ENCODE measurements around the gene ASPSCR1. TPM values are rescaled to one million over a fixed set of nuclear protein-coding genes. Genes with fewer than 3 reads are reported as not detected.

Gene ASPSCR1
- total and polyA plus RNA-seq, 2 of the 4 experiments (the other 2 are of a cell fraction): 7.2 to 17.2 TPM

DNA sequence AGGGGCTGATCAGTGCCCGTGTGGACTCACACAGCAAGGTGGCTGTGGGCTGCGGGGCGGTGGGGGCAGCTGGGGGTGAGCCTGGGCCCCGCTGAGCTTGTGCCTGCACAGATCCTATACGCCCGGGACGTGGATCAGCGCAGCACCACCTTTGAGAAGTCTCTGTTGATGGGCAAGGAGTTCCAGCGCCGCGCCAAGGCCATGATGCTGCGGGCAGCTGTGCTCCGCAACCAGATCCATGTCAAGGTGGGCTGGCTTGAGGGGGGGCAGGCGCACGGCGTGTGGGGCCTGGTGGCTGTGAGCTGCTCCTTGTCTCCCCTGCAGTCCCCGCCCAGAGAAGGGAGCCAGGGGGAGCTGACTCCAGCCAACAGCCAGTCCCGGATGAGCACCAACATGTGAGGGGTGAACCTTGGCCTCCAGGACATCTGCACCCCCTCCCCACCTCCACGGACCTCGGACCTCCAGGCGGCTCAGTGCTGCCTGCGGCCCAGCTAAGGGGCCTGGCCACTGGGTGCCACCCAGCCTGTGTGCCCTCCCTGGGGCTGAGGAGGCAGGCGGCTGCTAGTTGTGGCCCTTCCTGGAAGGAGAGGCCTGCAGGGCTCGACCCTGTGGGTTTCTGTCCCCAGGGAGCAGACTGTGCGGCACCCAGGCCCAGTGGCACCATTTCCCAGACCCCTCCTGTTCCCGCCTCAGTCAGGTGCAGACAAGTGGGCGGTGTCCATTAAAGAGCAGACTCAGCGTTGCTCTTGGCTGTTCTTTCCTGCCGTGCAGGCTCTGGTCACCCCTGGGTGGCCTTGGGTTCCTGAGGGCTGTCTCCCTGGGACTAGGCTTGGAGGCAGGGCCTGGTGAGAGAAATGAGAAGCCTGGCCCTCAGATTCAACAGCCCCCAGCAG is 79.5 kb downstream of the ASPSCR1 start:
- H4K20me1 ChIP-seq (ENCODE audit: insufficient read depth, low read length): peaks cover 4% of the 10 kb centered on the region
- peaks cover 6 to 29% of the 10 kb centered on the region in 2 experiments for H3K79me1 ChIP-seq (ENCODE audit: low read depth in 1 of 2, low read length in 2 of 2)
- no peak overlapping the region for H3K4ac ChIP-seq (ENCODE audit: low read depth, low read length)
- no peak overlapping the region for H2BK20ac ChIP-seq (ENCODE audit: low read depth, low read length)
- ATAC-seq (ENCODE audit: low read depth): 0 out of 2 replicates have a peak, but pooled peaks have one; percentile 5
- H3K4me2 ChIP-seq (ENCODE audit: low read depth, low read length): no peak overlapping the region
- H3K27ac ChIP-seq (ENCODE audit: insufficient read depth, low read length): no peak overlapping the region
- in situ Hi-C loops (cut with MboI; ENCODE audit: low sequenced_read_pairs) (no loop called here), dilution Hi-C loops (cut with HindIII; ENCODE audit: low sequenced_read_pairs, unreplicated experiment) (no loop called here), intact Hi-C loops (cut with micrococcal nuclease) (no loop called here)
- no peak overlapping the region for H2AFZ ChIP-seq (replicated peaks; ENCODE audit: low read length, poor library complexity)
- H3K18ac ChIP-seq (ENCODE audit: low read depth, low read length): no peak overlapping the region
- H2BK120ac ChIP-seq (ENCODE audit: low read depth, low read length): no peak overlapping the region
- no peak overlapping the region for H2BK15ac ChIP-seq (ENCODE audit: low read depth, low read length)
- H3K14ac ChIP-seq (replicated peaks; ENCODE audit: low read depth, low read length): no peak overlapping the region
- H3K27me3 ChIP-seq (ENCODE audit: control insufficient read depth, insufficient read depth, low read length): no peaks in the 10 kb centered on the region
- no peaks in the 10 kb centered on the region for H3K9me1 ChIP-seq (ENCODE audit: insufficient read depth, low read length)
- no peak overlapping the region for H4K5ac ChIP-seq (ENCODE audit: low read depth, low read length)
- no peak overlapping the region for H3K56ac ChIP-seq (ENCODE audit: extremely low read depth, insufficient read depth, low read length)
- H2AK5ac ChIP-seq (ENCODE audit: low read depth, low read length): no peak overlapping the region
- DNase-seq: no peak
- no peak overlapping the region for H3K9ac ChIP-seq (ENCODE audit: low read depth, low read length)
- POLR2A ChIA-PET (ENCODE audit: unreplicated experiment): no interaction called here
- CTCF ChIA-PET: no interaction called here
- H3K9me3 ChIP-seq (ENCODE audit: control insufficient read depth, insufficient read depth, low read length): no peaks in the 10 kb centered on the region
- no peak overlapping the region for H4K91ac ChIP-seq (ENCODE audit: insufficient read depth, low read depth, low read length)
- H2BK5ac ChIP-seq (ENCODE audit: low read depth, low read length, poor library complexity, severe bottlenecking): no peak overlapping the region
- H3K23ac ChIP-seq (ENCODE audit: low read depth, low read length): no peak overlapping the region
- peak overlapping the region; percentile 15 for H2AK9ac ChIP-seq (replicated peaks; ENCODE audit: low read depth, low read length, poor library complexity)
- TSS peak; percentile 94 for BruUV-seq (replicated peaks)
- peaks cover 71% of the 10 kb centered on the region for H3K36me3 ChIP-seq (ENCODE audit: control insufficient read depth, insufficient read depth, low read length)
- WGBS, 2 experiments (ENCODE audit: extremely low coverage in 2 of 2, insufficient read length in 1 of 2): 89% methylated on average over 3 of the region's 29 CpGs; no CpG with 5 or more reads in 1 of the 2 experiments
- H3K4me1 ChIP-seq (ENCODE audit: control insufficient read depth, insufficient read depth, low read length): peaks cover 9% of the 10 kb centered on the region; the same call in 1 of the 2 replicates
- H3K4me3 ChIP-seq (ENCODE audit: insufficient read depth, low read depth, low read length): no peak overlapping the region
- H4K8ac ChIP-seq (ENCODE audit: low read depth in 2 of 2, low read length in 2 of 2): no peak overlapping the region
- TF ChIP-seq NFE2L2 (IDR thresholded peaks at IDR 0.05; ENCODE audit: low read depth, low read length) (no peak), SMC3 (IDR thresholded peaks at IDR 0.05; ENCODE audit: low read depth, low read length) (no peak), FOS (IDR thresholded peaks at IDR 0.05; ENCODE audit: low read depth, low read length) (no peak), POLR2A (IDR thresholded peaks at IDR 0.05; ENCODE audit: low read depth, low read length) (no peak), RCOR1 (IDR thresholded peaks at IDR 0.05; ENCODE audit: insufficient replicate concordance, low read length) (no peak), RFX5 (IDR thresholded peaks at IDR 0.05; ENCODE audit: low read depth, low read length) (no peak), RAD21 (IDR thresholded peaks at IDR 0.05; ENCODE audit: low read length) (no peak), MAFK (IDR thresholded peaks at IDR 0.05; ENCODE audit: low read depth, low read length) (no peak), MXI1 (IDR thresholded peaks at IDR 0.05; ENCODE audit: borderline replicate concordance, low read depth, low read length) (no peak), CEBPB (IDR thresholded peaks at IDR 0.05; ENCODE audit: low read depth, low read length) (no peak), MAZ (IDR thresholded peaks at IDR 0.05; ENCODE audit: borderline replicate concordance, low read depth, low read length) (no peak), BHLHE40 (IDR thresholded peaks at IDR 0.05; ENCODE audit: low read depth, low read length) (no peak)
- TF ChIP-seq, protein P1, sequence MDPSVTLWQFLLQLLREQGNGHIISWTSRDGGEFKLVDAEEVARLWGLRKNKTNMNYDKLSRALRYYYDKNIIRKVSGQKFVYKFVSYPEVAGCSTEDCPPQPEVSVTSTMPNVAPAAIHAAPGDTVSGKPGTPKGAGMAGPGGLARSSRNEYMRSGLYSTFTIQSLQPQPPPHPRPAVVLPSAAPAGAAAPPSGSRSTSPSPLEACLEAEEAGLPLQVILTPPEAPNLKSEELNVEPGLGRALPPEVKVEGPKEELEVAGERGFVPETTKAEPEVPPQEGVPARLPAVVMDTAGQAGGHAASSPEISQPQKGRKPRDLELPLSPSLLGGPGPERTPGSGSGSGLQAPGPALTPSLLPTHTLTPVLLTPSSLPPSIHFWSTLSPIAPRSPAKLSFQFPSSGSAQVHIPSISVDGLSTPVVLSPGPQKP (IDR thresholded peaks at IDR 0.05; ENCODE audit: borderline replicate concordance, low read depth, low read length): no peak
- TF ChIP-seq, protein P2, sequence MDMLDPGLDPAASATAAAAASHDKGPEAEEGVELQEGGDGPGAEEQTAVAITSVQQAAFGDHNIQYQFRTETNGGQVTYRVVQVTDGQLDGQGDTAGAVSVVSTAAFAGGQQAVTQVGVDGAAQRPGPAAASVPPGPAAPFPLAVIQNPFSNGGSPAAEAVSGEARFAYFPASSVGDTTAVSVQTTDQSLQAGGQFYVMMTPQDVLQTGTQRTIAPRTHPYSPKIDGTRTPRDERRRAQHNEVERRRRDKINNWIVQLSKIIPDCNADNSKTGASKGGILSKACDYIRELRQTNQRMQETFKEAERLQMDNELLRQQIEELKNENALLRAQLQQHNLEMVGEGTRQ (IDR thresholded peaks at IDR 0.05; ENCODE audit: low read depth, low read length): no peak
- TF ChIP-seq, protein P3, sequence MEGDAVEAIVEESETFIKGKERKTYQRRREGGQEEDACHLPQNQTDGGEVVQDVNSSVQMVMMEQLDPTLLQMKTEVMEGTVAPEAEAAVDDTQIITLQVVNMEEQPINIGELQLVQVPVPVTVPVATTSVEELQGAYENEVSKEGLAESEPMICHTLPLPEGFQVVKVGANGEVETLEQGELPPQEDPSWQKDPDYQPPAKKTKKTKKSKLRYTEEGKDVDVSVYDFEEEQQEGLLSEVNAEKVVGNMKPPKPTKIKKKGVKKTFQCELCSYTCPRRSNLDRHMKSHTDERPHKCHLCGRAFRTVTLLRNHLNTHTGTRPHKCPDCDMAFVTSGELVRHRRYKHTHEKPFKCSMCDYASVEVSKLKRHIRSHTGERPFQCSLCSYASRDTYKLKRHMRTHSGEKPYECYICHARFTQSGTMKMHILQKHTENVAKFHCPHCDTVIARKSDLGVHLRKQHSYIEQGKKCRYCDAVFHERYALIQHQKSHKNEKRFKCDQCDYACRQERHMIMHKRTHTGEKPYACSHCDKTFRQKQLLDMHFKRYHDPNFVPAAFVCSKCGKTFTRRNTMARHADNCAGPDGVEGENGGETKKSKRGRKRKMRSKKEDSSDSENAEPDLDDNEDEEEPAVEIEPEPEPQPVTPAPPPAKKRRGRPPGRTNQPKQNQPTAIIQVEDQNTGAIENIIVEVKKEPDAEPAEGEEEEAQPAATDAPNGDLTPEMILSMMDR (conservative IDR thresholded peaks at IDR 0.05; ENCODE audit: low read depth, low read length): no peak
